SHP77 (cell line): ENCODE results near the gene HIP1R.

Experiments used
- DNase-seq, 2 experiments: peaks; one replicate each; lab custom pipeline; 2025; lab: John Stamatoyannopoulos, UW

The HIP1R gene

GRCh38 chr12:122830517-122831214, 4.6 kb upstream of the HIP1R start:
- DNase-seq = no peak

- DNase-seq = peak; percentile 70 to 77
These were observed 945 bp upstream of the HIP1R start for GRCh38 chr12:122834104-122834920.

GRCh38 chr12:122835750-122836026, 431 bp downstream of the HIP1R start:
- peak in 1 of 2 experiments; percentile 47 for DNase-seq

DNA sequence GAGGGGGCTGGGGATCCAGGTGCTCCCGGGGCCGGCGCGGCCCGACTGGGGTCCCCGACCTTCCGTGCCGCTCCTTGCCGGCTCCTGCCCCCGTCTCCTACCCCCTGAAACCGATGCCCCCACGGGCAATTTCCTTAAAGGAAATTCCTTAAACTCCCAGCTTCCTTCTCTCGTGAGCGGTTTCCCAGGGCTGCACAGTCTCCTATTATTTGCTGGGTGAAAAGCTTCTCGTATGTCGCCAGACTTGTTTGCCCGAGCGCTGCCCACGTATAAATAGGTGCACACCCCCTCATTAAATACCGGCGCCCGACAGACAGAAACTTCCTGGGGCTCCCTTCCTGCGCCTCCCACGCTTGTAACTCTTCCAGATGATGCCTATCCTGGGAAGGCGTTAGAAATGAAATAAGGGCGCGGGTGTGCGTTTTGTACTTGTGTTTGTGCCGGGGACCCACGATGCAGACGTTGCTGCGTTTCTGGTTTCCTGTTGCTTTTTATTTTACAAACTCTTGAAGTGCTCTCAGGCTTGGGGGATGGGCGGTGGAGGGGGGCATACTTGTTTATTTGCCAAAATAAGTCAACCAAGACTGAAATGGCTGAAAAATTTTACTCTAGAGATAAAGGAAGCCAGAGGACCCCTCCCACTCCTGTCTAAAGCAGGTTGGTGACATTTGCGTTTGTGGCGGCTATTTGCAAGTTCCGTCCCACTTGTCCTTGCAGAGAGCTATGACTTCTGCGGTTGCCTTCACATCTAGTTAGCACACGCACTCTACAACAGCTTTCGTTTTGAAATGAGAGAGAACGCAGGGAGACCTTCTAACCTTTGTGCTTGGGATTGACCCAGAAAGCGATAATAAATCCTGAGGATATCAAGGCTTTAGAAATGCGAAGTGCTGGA, 1.0 kb downstream of the HIP1R start:
- DNase-seq = peak in 1 of 2 experiments; percentile 34

- DNase-seq = no peak
These were observed 2.3 kb downstream of the HIP1R start for GRCh38 chr12:122837306-122838265.

DNA sequence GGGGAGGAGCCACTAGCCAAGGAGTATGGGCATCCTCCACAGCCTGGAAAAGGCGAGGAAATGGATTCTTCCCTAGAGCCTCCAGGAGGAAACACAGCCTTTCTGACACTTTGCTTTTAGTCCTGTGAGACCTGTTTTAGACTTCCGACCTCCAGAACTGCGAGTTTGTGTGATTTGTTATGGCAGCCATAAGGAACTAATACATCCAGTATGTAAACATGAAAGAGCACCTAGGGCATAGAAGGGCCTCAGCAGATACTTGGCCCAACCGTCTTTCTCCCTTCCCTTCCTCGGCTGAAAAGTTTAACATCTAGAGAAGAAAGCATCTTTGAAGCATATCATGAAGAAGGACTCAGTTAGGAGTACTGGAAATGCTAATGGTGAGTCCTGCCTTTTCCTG, 3.6 kb downstream of the HIP1R start:
- no peak for DNase-seq

GRCh38 chr12:122839907-122840554, 4.8 kb downstream of the HIP1R start:
- DNase-seq = no peak

- DNase-seq = peak in 1 of 2 experiments; percentile 47
These were observed 5.6 kb downstream of the HIP1R start for GRCh38 chr12:122840580-122841513.

DNA sequence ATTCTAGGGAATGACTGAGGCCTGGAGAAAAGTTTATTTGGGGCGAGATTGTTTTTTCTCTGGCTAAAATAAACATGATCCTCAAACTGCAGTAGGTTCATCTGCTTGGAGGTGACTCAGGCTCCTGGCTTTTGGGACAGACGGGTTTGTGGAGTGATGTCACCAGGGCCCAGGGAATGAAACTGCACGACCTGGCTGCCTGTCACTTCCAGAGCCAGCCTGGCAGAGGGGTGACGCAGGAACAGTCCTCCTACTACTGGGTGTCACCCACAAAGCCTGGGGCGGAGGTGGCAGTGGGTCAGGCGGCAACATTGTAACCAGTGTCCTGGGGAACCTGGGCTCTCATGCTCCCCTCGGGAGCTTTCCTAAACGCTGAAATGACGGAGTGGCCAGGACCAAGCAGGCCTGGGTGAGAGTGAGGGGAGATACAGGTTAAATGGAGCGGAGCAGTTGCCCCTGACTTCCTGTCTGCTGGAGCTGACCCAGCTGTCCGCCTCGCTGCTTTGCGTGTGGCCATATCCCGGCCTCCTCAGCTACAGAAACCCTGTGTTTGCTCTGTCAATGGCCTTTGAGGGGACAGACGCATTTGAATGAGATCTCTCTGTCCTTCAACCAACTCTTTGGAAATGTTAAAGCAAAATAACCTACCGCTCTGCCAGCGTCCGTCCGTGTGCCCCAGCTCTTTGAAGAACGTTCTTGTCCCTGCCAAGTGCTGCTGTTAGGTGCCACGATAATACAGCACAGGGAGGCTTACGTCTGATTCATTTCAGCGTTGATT, 6.5 kb downstream of the HIP1R start:
- peak; percentile 54 to 84 for DNase-seq

- DNase-seq = peak; percentile 26 to 66
These were observed 7.5 kb downstream of the HIP1R start for GRCh38 chr12:122842505-122843405.

GRCh38 chr12:122843455-122843854, 8.2 kb downstream of the HIP1R start:
- DNase-seq = no peak

GRCh38 chr12:122844366-122844971, 9.2 kb downstream of the HIP1R start:
- no peak for DNase-seq

DNA sequence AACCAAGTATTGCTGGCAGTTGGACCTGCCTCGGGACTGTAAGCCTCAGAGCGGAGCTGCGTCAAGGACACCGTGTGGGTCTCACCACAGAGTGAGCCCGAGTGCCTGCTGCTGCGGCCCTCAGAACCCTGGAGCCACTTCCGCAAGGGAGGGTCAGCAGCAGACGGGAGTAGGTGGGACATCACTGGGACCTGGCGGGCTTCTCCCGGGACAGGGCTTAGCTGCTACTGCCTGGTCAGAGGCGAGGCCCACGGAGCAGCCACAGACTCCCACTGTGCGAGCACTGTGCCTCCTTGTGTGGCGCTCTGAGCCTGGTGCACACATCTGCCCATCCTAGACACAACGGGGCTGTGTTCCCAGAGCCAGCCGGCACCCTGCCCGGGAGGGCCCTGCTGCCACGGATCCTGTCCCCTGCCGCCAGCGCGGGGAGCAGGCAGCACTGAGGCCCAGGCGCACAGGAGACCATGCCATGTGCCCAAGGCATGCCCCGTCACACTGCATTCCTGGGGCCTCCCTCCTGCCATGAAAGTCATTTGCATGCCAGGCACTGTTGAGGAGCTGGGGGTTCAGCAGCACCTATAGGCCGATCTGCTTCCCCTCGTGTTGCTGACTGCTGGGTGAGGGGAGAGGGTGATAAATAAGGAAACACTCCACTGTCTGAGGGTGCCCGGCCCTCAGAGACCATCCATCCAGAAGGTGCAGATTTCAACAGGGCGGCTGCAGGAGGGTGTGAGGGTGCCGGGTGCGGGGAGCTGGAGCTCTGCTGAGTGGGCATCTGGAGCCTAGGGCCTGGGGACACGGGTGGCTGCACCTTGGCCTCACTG, 10.0 kb downstream of the HIP1R start:
- no peak for DNase-seq

GRCh38 chr12:122845865-122846621, 10.8 kb downstream of the HIP1R start:
- peak; percentile 40 to 44 for DNase-seq

- DNase-seq = no peak
These were observed 11.6 kb downstream of the HIP1R start for GRCh38 chr12:122846622-122847515.
